Transverse colon (tissue), 4 donors: ENCODE data around the gene ALDH1A2.

Experiments used
- POLR2A ChIP-seq: fragments of 450-650 bp; IDR thresholded peaks from one replicate; pipeline ENCODE4 v1.6.1; 2016; ENCODE audit warnings: antibody characterized with exemption, mild to moderate bottlenecking, moderate library complexity
- POLR2AphosphoS5 ChIP-seq, 3 donors: sonication (generic); formaldehyde crosslinking; IDR thresholded peaks; one replicate each; pipeline ENCODE4 v1.6.1; 2016; ENCODE audit warnings: antibody characterized with exemption in 3 of 3
- TF ChIP-seq, protein P1 (sequence below), 5 experiments: fragments of 200-600 bp in 3 of 5; fragments of 450-650 bp in 2 of 5; sonication (generic) in 3 of 5; IDR thresholded peaks; 1 replicate in 2 of 5; 2 replicates in 3 of 5; pipeline ENCODE4 v1.5.1; 2016 to 2017; ENCODE audit warnings: antibody characterized with exemption in 5 of 5, inconsistent platforms in 3 of 5, mild to moderate bottlenecking in 2 of 5, moderate library complexity in 1 of 5

DNA sequence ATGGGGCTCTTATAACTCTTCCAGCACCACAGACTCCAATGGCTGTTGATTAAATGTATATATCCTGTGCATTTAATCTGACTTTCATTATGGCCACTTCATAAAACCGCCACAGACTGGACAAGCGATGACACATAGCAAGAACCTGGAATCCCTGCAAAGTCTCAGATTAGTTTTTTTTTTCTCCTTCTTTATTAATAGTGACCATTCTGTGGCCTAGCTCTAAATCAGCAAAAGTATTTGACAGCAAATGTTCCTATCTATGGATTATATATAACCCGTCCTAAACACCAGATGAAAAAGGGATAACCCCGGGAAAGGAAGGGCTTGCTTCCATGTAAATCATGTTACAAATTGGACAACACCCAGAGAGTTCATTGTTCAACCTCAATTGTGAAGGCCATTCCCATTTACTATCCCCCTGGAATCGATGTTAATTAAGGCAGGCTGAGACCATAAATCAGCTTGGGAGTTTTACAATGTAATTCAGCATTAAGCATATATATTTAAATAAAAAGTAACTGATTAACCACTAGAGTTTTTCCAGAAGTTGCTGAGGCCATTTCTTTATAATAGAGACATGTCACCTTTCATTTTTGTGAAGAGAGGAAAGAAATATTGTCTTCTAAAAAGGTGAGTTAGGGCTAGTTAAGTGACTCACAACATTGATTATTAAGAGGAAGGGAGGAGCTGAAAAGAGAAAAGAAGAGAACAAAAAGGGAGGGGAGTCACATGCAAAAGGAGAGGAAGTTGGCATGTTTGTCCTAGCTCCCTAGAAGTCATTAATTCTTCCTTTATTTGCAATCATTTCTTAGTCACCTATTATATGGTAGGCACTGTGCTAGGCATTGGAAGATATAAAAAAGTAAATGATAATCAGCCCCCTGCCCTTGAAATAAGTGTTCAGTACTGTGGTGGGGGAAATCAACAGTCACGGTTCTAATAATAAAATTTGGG, 26.2 kb downstream of the ALDH1A2 start:
- TF ChIP-seq, protein P1, sequence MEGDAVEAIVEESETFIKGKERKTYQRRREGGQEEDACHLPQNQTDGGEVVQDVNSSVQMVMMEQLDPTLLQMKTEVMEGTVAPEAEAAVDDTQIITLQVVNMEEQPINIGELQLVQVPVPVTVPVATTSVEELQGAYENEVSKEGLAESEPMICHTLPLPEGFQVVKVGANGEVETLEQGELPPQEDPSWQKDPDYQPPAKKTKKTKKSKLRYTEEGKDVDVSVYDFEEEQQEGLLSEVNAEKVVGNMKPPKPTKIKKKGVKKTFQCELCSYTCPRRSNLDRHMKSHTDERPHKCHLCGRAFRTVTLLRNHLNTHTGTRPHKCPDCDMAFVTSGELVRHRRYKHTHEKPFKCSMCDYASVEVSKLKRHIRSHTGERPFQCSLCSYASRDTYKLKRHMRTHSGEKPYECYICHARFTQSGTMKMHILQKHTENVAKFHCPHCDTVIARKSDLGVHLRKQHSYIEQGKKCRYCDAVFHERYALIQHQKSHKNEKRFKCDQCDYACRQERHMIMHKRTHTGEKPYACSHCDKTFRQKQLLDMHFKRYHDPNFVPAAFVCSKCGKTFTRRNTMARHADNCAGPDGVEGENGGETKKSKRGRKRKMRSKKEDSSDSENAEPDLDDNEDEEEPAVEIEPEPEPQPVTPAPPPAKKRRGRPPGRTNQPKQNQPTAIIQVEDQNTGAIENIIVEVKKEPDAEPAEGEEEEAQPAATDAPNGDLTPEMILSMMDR (IDR thresholded peaks at IDR 0.05): no peak
- no peak for TF ChIP-seq POLR2A
- no peak for TF ChIP-seq POLR2AphosphoS5 (IDR thresholded peaks at IDR 0.05)
